Neural cell (in vitro differentiated cells): ENCODE results near the gene AIFM2. TPM values are rescaled to one million over a fixed set of nuclear protein-coding genes. Genes with fewer than 3 reads are reported as not detected.

Experiments
- H2AFZ ChIP-seq: fragments of 200-600, 300-800 bp; sonication (generic), shearing (Covaris generic); 2 replicates; pipeline ENCODE4 v1.6.0; 2014; ENCODE audit warnings: low read depth, mild to moderate bottlenecking, antibody characterized with exemption, low read length, moderate library complexity
- H3F3A ChIP-seq: fragments of 200-600 bp; shearing (Covaris generic); 2 replicates; pipeline ENCODE4 v1.6.1; 2016; ENCODE audit warnings: mild to moderate bottlenecking, moderate library complexity, mixed read lengths, antibody characterized with exemption, low read length; ENCODE audit not compliant: insufficient read depth, poor library complexity, severe bottlenecking
- H3K27ac ChIP-seq: fragments of 200-600, 300-800 bp; sonication (generic), shearing (Covaris generic); 2 replicates; pipeline ENCODE4 v1.5.1; 2014; ENCODE audit warnings: mild to moderate bottlenecking, low read length, moderate library complexity
- H3K27me3 ChIP-seq: fragments of 300-800, 200-600 bp; sonication (generic), shearing (Covaris generic); 2 replicates; pipeline ENCODE4 v1.6.0; 2014; ENCODE audit warnings: mild to moderate bottlenecking, low read depth, low read length, moderate library complexity; ENCODE audit not compliant: insufficient read depth
- H3K36me3 ChIP-seq: fragments of 300-800, 200-600 bp; sonication (generic), shearing (Covaris generic); 2 replicates; pipeline ENCODE4 v1.5.1; 2014; ENCODE audit warnings: mild to moderate bottlenecking, antibody characterized with exemption, low read length, moderate library complexity; ENCODE audit not compliant: insufficient read depth
- H3K4me2 ChIP-seq: fragments of 300-800, 200-600 bp; sonication (generic), shearing (Covaris generic); 2 replicates; pipeline ENCODE4 v1.6.0; 2014; ENCODE audit warnings: mild to moderate bottlenecking, low read length
- H3K4me3 ChIP-seq: fragments of 300-800, 200-600 bp; sonication (generic), shearing (Covaris generic); 2 replicates; pipeline ENCODE4 v1.5.1; 2014; ENCODE audit warnings: mild to moderate bottlenecking, low read length, moderate library complexity
- H3K79me2 ChIP-seq: fragments of 200-600 bp; shearing (Covaris generic); replicated peaks from 2 replicates; pipeline ENCODE4 v1.6.0; 2014; ENCODE audit warnings: mild to moderate bottlenecking, low read length, moderate library complexity; ENCODE audit not compliant: insufficient read depth
- H3K9ac ChIP-seq: fragments of 300-800, 200-600 bp; sonication (generic), shearing (Covaris generic); 2 replicates; pipeline ENCODE4 v1.6.1; 2016; ENCODE audit warnings: mild to moderate bottlenecking, low read length, mixed read lengths
- H3K9me2 ChIP-seq: fragments of 200-600 bp; shearing (Covaris generic); 2 replicates; pipeline ENCODE4 v1.6.1; 2016; ENCODE audit warnings: mild to moderate bottlenecking, low read length, mixed read lengths; ENCODE audit not compliant: insufficient read depth
- H3K9me3 ChIP-seq: fragments of 200-600, 300-800 bp; sonication (generic), shearing (Covaris generic); 2 replicates; pipeline ENCODE4 v1.6.1; 2016; ENCODE audit warnings: mild to moderate bottlenecking, mixed run types, low read length, moderate library complexity, mixed read lengths
- H4K20me1 ChIP-seq: fragments of 200-600 bp; shearing (Covaris generic); 2 replicates; pipeline ENCODE4 v1.6.1; 2016; ENCODE audit warnings: mild to moderate bottlenecking, mixed run types; ENCODE audit not compliant: insufficient read depth
- EP300 ChIP-seq: fragments of 450-650 bp; conservative IDR thresholded peaks from 2 replicates; pipeline ENCODE4 v1.6.1; 2014; ENCODE audit warnings: antibody characterized with exemption, mild to moderate bottlenecking, moderate library complexity; ENCODE audit not compliant: poor library complexity, severe bottlenecking
- EZH2 ChIP-seq: fragments of 200-600, 300-800 bp; shearing (Covaris generic), sonication (generic); IDR thresholded peaks from 2 replicates; pipeline ENCODE4 v1.6.1; 2014; ENCODE audit warnings: antibody characterized with exemption, low read length, borderline replicate concordance, mild to moderate bottlenecking; ENCODE audit not compliant: insufficient read depth, poor library complexity, severe bottlenecking
- MXI1 ChIP-seq: fragments of 450-650 bp; conservative IDR thresholded peaks from 2 replicates; pipeline ENCODE4 v1.6.1; 2014; ENCODE audit warnings: antibody characterized with exemption, mild to moderate bottlenecking; ENCODE audit not compliant: poor library complexity, severe bottlenecking
- POLR2AphosphoS5 ChIP-seq: IDR thresholded peaks from 2 replicates; pipeline ENCODE4 v1.6.1; 2012
- RAD21 ChIP-seq: fragments of 450-650 bp; conservative IDR thresholded peaks from 2 replicates; pipeline ENCODE4 v1.6.1; 2014; ENCODE audit warnings: antibody characterized with exemption, mild to moderate bottlenecking, moderate library complexity
- SMC3 ChIP-seq: fragments of 450-650 bp; conservative IDR thresholded peaks from 2 replicates; pipeline ENCODE4 v1.6.1; 2014; ENCODE audit warnings: antibody characterized with exemption, mild to moderate bottlenecking, moderate library complexity; ENCODE audit not compliant: poor library complexity
- TAF1 ChIP-seq: IDR thresholded peaks from 2 replicates; pipeline ENCODE4 v1.6.1; 2012; ENCODE audit warnings: low read depth
- polyA plus RNA-seq: library from polyadenylated mRNA; depleted of rRNA; stranded (reverse); fragments of >200 nt; gene quantifications from 2 replicates; pipeline ENCODE4 v1.2.3, GENCODE V29; 2014
- TF ChIP-seq, protein P1 (sequence below): fragments of 450-650 bp; IDR thresholded peaks from 2 replicates; pipeline ENCODE4 v1.5.1; 2014; ENCODE audit warnings: antibody characterized with exemption, mild to moderate bottlenecking, moderate library complexity; ENCODE audit not compliant: poor library complexity, severe bottlenecking
- TF ChIP-seq, protein P2 (sequence below): IDR thresholded peaks from 2 replicates; pipeline ENCODE4 v1.6.1; 2012; ENCODE audit warnings: borderline replicate concordance

Gene AIFM2
- polyA plus RNA-seq, 1 donor from 2014 or later: 0.78 TPM

DNA sequence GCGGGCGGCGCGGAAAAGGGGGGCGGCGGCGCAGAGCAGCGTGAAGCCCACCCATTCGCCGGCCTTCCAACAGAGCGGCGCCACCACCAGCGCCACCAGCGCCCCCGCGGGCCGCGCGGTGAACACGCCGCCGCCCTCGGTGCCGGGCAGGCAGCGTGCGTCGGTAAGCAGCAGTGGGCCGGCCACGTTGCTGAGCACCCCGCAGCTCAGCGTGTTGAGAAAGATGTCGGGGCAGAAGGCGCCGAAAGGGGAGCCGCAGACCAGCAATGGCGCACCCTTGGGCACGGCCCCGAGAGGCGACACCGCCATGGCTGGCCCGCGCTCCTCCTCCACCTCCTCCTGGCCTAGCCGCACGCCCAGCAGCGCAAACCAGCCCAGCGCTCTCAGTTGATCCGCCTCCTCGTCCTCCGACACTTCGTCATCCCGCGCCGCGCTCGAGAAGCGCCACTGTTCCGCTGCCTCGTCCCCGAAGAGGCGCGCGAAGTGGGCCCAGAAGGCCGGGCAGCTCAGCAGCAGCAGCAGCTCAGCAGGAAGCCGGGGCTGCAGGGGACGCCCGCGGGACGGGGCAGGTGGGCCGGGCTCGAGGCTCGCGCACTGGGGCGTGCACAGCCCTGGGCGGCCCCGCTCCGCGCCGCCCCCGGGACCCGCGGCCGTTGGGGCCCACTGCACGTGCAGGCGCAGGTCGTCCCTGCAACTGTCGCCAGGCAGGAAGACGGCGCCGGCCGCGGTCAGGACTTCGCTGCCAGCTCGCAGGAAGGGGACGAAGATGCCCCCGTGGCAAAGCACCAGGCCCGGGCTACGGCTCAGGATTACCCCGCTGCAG lies 13.3 kb upstream of the AIFM2 start:
- peak overlapping the region; percentile 62 for H3K4me2 ChIP-seq
- H3K27me3 ChIP-seq: no peaks in the 10 kb centered on the region
- TF ChIP-seq EZH2 (no peak), SMC3 (peak; percentile 46), EP300 (no peak), MXI1 (peak; percentile 91), TAF1 (no peak), RAD21 (peak; percentile 46), POLR2AphosphoS5 (peak; percentile 67)
- TF ChIP-seq, protein P1, sequence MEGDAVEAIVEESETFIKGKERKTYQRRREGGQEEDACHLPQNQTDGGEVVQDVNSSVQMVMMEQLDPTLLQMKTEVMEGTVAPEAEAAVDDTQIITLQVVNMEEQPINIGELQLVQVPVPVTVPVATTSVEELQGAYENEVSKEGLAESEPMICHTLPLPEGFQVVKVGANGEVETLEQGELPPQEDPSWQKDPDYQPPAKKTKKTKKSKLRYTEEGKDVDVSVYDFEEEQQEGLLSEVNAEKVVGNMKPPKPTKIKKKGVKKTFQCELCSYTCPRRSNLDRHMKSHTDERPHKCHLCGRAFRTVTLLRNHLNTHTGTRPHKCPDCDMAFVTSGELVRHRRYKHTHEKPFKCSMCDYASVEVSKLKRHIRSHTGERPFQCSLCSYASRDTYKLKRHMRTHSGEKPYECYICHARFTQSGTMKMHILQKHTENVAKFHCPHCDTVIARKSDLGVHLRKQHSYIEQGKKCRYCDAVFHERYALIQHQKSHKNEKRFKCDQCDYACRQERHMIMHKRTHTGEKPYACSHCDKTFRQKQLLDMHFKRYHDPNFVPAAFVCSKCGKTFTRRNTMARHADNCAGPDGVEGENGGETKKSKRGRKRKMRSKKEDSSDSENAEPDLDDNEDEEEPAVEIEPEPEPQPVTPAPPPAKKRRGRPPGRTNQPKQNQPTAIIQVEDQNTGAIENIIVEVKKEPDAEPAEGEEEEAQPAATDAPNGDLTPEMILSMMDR: peak; percentile 91
- TF ChIP-seq, protein P2, sequence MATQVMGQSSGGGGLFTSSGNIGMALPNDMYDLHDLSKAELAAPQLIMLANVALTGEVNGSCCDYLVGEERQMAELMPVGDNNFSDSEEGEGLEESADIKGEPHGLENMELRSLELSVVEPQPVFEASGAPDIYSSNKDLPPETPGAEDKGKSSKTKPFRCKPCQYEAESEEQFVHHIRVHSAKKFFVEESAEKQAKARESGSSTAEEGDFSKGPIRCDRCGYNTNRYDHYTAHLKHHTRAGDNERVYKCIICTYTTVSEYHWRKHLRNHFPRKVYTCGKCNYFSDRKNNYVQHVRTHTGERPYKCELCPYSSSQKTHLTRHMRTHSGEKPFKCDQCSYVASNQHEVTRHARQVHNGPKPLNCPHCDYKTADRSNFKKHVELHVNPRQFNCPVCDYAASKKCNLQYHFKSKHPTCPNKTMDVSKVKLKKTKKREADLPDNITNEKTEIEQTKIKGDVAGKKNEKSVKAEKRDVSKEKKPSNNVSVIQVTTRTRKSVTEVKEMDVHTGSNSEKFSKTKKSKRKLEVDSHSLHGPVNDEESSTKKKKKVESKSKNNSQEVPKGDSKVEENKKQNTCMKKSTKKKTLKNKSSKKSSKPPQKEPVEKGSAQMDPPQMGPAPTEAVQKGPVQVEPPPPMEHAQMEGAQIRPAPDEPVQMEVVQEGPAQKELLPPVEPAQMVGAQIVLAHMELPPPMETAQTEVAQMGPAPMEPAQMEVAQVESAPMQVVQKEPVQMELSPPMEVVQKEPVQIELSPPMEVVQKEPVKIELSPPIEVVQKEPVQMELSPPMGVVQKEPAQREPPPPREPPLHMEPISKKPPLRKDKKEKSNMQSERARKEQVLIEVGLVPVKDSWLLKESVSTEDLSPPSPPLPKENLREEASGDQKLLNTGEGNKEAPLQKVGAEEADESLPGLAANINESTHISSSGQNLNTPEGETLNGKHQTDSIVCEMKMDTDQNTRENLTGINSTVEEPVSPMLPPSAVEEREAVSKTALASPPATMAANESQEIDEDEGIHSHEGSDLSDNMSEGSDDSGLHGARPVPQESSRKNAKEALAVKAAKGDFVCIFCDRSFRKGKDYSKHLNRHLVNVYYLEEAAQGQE: no peak
- no peaks in the 10 kb centered on the region for H4K20me1 ChIP-seq
- peak overlapping the region; percentile 87 for H3K9ac ChIP-seq
- no peaks in the 10 kb centered on the region for H3K9me3 ChIP-seq
- peak overlapping the region; percentile 91 for H3K27ac ChIP-seq
- H3F3A ChIP-seq: peaks cover 8% of the 10 kb centered on the region
- peak overlapping the region; percentile 69 for H2AFZ ChIP-seq
- no peaks in the 10 kb centered on the region for H3K9me2 ChIP-seq
- H3K79me2 ChIP-seq: no peaks in the 10 kb centered on the region
- H3K36me3 ChIP-seq: no peaks in the 10 kb centered on the region
- H3K4me3 ChIP-seq: peak overlapping the region; percentile 82

DNA sequence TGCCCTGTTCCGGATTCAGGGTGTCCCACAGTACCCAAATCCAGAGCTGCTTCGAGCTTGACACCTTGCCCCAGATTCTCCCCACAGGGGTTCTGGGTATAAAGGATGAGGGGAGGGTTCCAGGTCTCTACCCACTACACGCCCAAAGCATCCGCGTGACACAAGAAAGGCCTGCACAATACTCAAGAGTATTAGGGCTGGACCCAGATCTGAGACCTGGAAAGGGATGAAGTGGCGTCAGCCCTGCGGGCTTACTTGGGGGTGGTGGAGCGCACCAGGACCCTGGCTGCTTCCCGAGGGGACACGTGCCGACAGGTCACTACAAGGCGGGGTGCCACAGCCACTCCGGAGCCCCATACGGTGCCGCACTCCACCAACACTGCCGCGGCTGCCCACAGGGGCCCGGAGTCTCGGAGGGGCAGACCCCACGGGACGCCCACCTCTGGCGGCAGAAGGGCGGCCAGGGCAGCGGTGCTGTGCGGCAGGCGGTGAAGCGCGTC lies 12.6 kb upstream of the AIFM2 start:
- Histone ChIP-seq H2AFZ (no peak overlapping the region), H3K27ac (peak overlapping the region; percentile 91), H4K20me1 (no peaks in the 10 kb centered on the region), H3K27me3 (no peaks in the 10 kb centered on the region), H3F3A (peaks cover 8% of the 10 kb centered on the region), H3K79me2 (no peaks in the 10 kb centered on the region), H3K4me3 (peak overlapping the region; percentile 82), H3K9me3 (no peaks in the 10 kb centered on the region), H3K9ac (peak overlapping the region; percentile 87), H3K4me2 (peak overlapping the region; percentile 25), H3K9me2 (no peaks in the 10 kb centered on the region), H3K36me3 (no peaks in the 10 kb centered on the region)
- TF ChIP-seq RAD21: no peak
- no peak for TF ChIP-seq EZH2
- TF ChIP-seq TAF1: no peak
- TF ChIP-seq EP300: no peak
- TF ChIP-seq POLR2AphosphoS5: no peak
